Measurements from ENCODE around the gene SNX7. TPM values are rescaled to one million over a fixed set of nuclear protein-coding genes. Genes with fewer than 3 reads are reported as not detected.
A peak's percentile ranks its signal among the peaks of the same experiment; 100 is the strongest.

The SNX7 gene
- total RNA-seq, 1 donor from 2014 or later = 15.2 TPM

DNA sequence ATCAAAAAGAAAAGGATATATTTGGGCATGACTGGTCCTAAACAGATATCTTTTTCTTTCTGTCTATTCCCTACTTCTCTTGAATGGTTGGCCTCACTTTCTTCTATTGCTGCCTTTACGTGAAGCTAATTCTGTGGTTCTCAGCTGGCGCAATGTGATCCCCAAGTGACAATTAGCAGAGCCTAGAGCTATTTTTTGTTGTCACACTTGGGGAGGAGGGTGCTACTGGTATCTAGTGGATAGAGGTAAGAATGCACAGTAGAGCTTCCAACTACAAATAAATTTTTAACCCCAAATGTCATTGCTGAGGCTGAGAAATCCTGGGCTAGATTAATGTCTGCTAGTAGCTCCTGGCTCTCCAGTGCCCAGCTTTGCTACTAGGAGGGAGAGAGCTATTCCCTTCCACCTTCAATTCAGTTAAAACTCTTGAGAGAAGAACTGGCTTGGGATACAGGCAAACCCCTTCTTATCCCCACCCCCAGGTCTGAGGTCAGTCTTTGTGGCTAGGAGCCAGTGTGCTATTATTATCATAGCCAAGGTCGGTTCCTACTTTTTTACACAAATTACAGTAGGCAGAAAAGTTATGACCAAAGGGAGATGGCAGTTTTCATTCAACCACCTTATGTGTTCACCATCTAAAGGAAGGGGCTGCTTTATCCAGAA, 102.1 kb downstream of the SNX7 start:
- H3K4me3 ChIP-seq = no peak overlapping the region

DNA sequence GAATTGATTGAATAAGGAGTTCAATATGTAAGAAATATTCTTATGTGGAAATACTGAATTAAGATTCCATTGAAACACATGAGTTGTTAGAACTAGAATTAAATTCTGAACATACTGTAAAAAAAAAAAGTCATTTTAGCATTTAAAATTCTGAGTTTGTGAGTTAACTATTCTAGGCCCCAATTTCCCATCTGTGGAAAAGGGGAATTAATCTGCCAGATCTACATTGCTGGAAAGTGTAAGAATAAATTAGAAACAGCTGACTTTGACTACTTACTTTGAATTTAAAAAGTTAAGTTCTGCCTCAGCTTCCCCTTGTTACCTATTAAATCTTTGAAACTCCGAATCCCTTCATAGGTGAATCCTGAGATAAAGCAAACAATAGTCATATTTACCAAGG, 103.0 kb downstream of the SNX7 start:
- no peak overlapping the region for H3K4me3 ChIP-seq
- H3K27me3 ChIP-seq (ENCODE audit: low read depth) = no peaks in the 10 kb centered on the region
- H3K27ac ChIP-seq = no peak overlapping the region
- ATAC-seq (no peak), DNase-seq (no peak)
- no peaks in the 10 kb centered on the region for H3K9me3 ChIP-seq
- TF ChIP-seq, protein P1, sequence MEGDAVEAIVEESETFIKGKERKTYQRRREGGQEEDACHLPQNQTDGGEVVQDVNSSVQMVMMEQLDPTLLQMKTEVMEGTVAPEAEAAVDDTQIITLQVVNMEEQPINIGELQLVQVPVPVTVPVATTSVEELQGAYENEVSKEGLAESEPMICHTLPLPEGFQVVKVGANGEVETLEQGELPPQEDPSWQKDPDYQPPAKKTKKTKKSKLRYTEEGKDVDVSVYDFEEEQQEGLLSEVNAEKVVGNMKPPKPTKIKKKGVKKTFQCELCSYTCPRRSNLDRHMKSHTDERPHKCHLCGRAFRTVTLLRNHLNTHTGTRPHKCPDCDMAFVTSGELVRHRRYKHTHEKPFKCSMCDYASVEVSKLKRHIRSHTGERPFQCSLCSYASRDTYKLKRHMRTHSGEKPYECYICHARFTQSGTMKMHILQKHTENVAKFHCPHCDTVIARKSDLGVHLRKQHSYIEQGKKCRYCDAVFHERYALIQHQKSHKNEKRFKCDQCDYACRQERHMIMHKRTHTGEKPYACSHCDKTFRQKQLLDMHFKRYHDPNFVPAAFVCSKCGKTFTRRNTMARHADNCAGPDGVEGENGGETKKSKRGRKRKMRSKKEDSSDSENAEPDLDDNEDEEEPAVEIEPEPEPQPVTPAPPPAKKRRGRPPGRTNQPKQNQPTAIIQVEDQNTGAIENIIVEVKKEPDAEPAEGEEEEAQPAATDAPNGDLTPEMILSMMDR (IDR thresholded peaks at IDR 0.05) = no peak
- intact Hi-C loops (cut with DNase I) = no loop called here
- no peaks in the 10 kb centered on the region for H3K4me1 ChIP-seq
- H3K36me3 ChIP-seq = no peaks in the 10 kb centered on the region

More for the DNA sequence above, 102.1 kb downstream of the SNX7 start:
- TF ChIP-seq, protein P1 (IDR thresholded peaks at IDR 0.05) = no peak
- Histone ChIP-seq H3K4me1 (no peaks in the 10 kb centered on the region), H3K27ac (no peak overlapping the region), H3K9me3 (no peaks in the 10 kb centered on the region), H3K27me3 (ENCODE audit: low read depth) (no peaks in the 10 kb centered on the region), H3K36me3 (no peaks in the 10 kb centered on the region)
- no peak for DNase-seq
- no peak for ATAC-seq
- intact Hi-C loops (cut with DNase I) = no loop called here

DNA sequence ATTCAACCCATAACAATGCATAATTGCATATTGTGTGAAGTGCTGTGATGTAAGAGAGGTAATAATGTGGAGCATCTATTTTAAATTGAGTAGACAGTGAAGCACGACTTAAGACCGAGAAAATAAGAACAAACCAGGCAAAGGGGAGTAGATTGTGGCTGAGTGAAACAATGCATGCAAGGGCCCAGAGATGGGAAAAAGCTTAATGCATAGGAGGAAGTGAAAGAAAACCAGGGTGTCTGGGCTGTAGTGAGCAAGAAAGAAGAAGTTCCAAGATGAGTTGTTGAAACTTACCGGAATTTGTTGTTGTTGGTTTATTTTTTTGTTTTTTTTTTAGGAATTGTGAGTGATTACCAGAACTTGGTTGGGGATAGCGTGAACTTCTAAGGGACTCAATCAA, 104.7 kb downstream of the SNX7 start:
- intact Hi-C loops (cut with DNase I) = no loop called here
- Histone ChIP-seq H3K9me3 (no peaks in the 10 kb centered on the region), H3K4me1 (no peaks in the 10 kb centered on the region), H3K27me3 (ENCODE audit: low read depth) (no peaks in the 10 kb centered on the region), H3K36me3 (no peaks in the 10 kb centered on the region), H3K4me3 (no peak overlapping the region), H3K27ac (no peak overlapping the region)
- ATAC-seq (peak in 1 of 2 donors; percentile 45), DNase-seq (no peak)
- TF ChIP-seq, protein P1 (IDR thresholded peaks at IDR 0.05) = no peak

DNA sequence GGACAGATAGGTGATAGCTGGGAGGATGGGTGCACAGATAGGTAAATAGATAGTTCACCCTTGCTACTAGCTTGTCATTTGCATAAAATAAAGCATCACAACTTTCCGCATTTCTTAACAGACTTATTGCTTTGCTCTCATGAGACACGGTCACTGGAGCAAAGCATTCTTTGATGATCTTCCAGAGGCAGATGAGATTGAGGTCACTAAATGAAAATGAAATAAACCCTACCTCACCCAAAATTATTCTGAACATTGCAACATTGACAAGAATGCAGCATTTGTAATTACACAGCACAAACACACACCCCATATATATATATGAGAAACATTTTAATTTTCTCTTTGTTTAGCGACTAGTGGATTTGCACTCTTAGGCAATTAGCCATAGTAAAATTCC, 107.6 kb downstream of the SNX7 start:
- intact Hi-C loops (cut with DNase I) = no loop called here
- TF ChIP-seq, protein P1 (IDR thresholded peaks at IDR 0.05) = no peak
- Histone ChIP-seq H3K36me3 (no peaks in the 10 kb centered on the region), H3K4me1 (no peaks in the 10 kb centered on the region), H3K9me3 (no peaks in the 10 kb centered on the region), H3K27ac (no peak overlapping the region), H3K27me3 (ENCODE audit: low read depth) (no peaks in the 10 kb centered on the region), H3K4me3 (no peak overlapping the region)
- ATAC-seq = no peak
- no peak for DNase-seq

DNA sequence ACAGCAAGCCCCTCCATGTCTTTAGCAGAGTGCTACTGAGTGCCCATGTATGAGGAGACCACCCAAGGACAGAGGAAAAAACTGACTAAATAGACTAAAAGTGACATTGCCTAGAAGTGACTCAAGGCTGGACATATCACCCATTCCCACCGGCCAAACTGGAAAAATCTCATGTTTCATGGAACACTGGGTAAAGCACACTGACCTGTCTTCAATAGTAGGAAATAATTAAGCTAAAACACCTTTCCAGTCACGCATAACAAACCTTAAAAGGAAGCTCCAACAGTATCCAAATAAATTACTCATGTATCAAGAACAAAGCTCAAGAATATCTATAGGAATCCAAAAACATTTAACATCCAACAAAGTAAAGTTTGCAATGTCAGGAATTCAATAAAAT, 120.4 kb downstream of the SNX7 start:
- no peak for DNase-seq
- no peaks in the 10 kb centered on the region for H3K4me1 ChIP-seq
- no peaks in the 10 kb centered on the region for H3K36me3 ChIP-seq
- H3K27me3 ChIP-seq (ENCODE audit: low read depth) = no peaks in the 10 kb centered on the region
- no peak overlapping the region for H3K4me3 ChIP-seq
- no peaks in the 10 kb centered on the region for H3K9me3 ChIP-seq
- intact Hi-C loops (cut with DNase I) = no loop called here
- TF ChIP-seq, protein P1 (IDR thresholded peaks at IDR 0.05) = no peak
- ATAC-seq = no peak
- H3K27ac ChIP-seq = no peak overlapping the region
